NCI-H2081 (cell line): Measurements from ENCODE around the gene DUSP11.
A peak's percentile ranks its signal among the peaks of the same experiment; 100 is the strongest.
"Not testable (repeated sequence)": the region's sequence is repeated elsewhere in the genome, so short reads cannot be mapped to it uniquely, and the experiment has no call there.

Experiments used
- DNase-seq, 2 experiments: peaks; one replicate each; lab custom pipeline; 2025; lab: John Stamatoyannopoulos, UW

The DUSP11 gene

DNA sequence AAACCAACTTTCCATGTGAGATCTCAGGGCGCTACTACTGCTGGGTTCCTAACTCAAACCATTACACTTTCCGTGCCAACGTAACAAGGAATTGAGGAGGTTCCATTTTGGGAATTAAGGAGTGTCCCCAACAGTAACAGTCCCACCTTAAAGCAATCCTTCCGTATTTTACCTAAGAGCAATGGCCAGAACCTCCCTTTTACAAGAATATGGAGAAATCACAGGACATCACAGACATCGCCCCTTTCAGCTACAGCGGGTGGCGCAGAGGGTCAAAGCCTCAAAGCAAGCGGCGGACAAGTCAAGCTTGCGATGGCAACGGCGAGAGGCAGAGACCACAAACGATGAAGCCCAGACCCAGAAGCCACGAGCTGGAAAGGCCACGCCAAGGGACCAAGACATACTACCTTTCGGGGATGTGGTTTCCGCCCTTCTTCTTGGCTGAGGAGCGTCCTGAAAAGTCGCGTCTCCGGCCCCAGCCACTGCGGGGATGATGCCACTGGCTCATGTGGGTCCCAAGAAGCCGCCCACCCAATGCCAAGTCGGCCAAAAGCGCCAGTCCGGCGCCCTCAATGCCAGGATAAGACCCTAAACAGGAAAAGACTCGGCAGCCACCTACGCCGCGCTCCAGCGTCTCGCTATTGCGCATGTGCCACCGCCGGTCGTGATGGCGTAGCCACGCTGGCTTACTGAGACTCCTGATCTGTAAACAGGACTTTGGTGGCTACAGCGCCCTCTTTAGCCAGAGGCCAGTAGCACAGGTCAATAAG, at the start of gene DUSP11:
DUSP11 (minus strand) TSS at position 637 of the 770 bp plus-strand sequence; CDS start at position 508, 129 bp downstream.
- peak; percentile 94 to 96 for DNase-seq

DNA sequence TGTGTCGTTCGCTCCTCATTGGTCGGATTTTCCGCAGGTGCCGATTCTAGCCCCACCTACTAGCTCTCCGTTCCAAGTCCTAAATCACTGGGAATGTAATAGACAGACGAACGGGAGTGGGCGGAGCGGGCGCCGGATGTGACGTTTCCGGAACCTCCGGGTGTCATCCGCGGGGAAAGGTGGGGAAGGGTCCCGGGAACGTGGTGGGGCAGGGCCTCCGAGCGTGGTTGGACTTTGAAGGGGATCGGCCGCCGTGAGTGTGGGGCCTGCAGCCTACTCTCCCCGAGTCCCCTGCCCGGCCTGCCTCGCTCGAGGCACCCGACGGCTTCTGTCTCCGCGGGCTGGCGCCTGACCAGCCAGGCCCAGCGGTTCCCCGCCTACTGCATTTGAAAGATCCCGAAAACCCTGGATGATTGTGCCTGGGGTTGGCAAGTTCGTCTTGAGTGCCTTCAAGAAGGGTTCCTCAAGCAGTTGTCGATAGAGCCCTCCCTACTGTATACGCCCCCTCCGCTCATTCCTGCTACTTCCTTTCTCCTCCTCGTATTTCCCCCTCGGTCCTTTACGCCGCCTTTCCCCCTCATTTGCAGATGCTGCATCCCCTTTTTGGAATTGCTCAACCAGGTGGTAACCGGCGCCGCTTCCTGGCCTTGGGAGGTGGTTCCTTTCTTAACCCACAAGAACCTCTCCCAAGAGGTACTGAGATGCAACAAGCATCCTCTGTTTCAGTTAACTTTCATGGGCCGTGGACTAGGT, 49.1 kb upstream of the DUSP11 start, which contains the start of gene STAMBP:
STAMBP (plus strand) TSS at position 144 of the 753 bp plus-strand sequence. CDS start 1,896 bp downstream, outside the sequence.
- peak; percentile 96 to 98 for DNase-seq

DNA sequence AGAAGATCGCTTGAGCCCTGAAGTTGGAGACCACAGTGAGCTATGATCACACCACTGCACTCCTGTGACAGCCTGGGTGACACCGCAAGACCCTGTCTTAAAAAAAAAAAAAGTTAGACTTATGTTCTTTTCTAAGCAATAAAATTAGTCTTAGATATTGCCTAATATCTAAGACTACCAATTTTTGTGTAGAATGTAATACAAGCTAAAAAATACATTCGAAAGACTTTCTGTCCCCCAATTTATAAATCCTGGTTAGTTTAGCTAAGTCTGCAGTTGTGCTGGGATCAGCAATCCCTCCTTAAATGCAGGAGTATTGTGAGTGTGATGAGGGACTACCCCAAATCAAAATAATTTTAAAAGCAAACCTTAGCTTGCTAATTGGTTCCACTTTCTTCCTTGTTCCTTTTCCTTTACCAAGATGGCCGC, 48.5 kb upstream of the DUSP11 start:
- DNase-seq, result no peak

DNA sequence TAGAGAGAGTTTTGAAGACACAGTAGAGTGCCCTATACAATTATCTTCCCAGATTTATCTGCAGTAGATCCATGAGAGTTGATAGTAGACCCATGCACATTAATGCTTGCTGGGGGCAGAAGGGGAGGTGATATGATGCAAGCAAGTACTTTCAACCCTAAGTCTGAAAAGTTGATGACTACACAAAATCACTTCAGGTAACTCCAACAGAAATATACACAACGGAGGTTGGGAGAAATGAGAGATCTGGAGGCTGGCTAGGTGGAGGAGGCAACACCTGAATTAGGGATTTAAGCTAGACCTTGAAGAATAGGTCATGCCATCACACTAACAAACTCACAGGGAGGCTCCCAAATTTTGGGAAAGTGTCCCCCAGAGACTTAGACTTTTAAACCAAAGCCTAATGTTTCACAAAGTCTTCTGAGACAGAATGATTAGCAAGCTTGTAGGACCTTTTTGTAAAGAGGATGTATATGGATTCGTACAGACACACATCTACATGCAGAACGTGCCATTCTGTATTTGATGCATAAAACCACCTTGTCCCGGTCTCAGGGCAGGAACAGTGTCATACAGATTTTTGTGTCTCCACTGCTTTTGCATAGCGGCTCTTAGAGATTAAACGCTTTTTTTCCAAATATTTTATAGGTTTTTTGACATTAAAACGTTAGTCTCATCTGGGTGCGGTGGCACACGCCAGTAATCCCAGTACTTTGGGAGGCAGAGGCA, 47.9 kb upstream of the DUSP11 start:
- no peak for DNase-seq

DNA sequence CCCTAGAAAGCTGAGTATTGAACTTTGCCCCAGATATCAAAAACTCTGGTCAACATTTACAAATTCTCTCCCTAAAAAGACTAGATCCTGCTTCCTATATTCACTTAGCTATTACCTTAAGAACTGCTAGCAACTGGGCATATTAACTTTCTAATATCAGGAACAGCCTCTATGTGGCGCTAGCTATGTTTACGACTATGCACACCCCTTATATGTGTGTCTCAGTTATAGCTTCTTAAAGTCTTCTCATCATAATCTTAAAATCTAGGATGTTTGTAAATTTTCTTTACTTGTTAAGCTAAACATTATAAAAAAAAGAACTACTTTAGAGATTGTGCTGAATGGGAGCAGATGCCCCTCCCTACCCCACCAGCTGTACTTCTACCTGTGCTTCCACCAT, 47.1 kb upstream of the DUSP11 start:
- peak in 1 of 2 experiments; percentile 36 for DNase-seq

DNA sequence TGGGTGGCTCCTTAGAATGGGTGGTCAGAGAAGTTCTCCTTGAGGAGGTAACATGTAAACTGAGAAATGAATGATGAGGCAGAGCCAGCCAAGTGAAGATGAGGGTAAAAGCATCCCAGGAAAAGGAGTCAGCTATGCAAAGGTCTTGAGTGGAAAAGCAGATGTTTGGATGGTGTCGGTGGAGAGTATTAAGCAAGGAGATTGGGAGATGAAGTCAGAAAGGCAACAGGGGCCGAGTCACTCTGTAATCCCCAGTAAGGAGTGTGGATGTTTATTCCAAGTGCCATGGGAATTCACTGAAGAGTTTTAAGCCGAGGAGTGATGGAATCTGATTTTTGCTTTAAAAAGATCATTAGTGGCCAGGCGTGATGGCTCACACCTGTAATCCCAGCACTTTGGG, 45.5 kb upstream of the DUSP11 start:
- DNase-seq, result no peak

DNA sequence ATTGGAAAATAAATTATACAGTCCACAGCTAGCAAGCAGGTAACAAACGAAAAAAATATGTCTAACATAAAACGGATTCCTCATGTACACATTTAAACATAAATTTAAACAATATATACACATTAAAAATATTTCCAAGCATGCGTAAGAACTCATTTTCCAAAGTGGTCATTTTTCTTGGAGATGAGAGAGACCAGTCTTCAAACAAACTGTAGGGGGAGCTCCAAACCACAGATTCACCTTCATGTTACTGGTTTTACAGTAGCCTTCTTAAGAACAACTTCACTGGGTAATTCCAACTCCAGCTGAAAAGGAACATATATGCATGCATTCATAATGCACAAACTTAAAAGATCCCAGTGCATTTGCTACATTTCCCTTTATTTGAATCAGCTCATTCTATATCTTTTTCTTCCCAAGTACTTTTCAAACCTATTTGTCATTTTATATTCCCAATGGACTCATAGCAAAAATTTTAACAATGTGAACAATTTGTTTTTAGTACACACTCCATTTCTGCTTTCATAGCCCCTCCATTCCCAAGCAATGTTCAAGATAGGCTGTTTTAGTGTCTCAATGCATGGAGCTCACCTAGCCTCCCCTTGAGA, 44.1 kb upstream of the DUSP11 start:
- DNase-seq, result peak; percentile 68 to 74

DNA sequence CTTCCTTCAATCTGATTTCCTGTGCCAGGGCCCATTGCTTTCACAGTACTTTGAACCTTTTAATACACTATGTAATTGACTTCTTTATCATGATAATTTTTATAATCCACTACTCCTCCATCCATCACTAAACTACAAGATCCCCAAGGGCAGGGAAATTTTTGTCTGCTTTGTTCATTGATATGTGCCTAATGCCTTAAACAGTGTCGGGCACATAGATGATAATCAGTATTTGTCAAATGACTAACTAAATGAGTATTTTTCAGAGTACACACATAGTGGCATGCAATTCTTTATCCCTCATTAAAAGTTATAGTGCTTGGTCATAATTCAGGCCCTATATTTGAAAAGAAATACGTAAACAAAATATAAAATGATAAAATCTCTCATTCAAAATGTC, 43.5 kb upstream of the DUSP11 start:
- no peak for DNase-seq

DNA sequence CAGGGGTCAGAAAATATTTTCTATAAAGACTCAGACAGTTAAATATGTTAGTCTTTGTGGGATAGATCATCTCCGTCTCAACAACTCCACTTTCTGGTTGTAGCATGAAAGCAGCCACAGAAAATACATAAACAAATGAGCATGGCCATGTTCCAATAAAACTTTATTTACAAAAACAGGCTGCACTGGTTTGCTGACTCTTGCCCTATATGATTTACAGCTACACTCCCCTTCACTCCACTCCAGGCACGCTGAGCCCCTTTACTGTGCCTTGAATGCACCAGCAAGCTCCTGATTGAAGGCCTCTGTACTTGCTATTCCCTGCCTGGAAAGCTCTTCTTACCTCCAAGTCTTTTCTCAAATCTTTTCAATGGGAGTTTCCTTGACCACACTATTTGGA, 43.1 kb upstream of the DUSP11 start:
- DNase-seq, result no peak

DNA sequence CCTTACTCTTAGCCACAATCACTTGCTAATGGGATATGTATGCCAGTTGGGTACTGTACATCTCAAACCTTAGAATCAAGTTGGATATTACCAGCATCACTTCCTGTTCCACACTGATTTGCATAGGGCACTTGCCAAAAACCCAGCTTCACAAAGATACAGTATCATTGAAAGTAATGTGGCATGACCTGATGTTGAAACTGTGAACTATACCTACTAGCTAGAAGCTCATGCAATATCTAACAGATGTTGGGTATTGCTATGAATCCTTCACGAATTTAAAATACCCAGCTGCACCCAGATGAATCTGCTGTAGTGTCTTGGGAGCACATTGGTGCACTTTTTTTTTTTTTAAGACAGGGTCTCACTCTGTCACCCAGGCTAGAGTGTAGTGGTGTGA, 42.4 kb upstream of the DUSP11 start:
- no peak for DNase-seq

DNA sequence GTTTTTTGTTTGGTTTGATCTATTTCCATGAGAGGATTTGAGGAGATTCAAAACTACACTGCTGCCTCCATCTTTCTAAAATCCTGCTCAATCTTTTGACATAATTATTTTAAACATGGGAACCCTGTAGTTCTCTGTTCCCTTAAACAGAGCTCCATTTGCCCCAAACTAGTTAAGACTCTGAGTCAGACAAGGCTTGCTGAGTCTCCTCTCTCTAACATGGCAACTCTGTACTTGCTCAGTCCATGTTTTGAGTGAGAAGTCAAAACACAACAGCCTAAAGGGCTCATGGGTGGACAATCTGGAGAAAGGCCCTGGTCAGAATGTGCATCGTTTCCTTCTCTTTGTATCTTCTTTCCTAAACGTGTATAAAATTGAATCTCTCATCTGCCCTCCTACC, 41.8 kb upstream of the DUSP11 start:
- no peak for DNase-seq

DNA sequence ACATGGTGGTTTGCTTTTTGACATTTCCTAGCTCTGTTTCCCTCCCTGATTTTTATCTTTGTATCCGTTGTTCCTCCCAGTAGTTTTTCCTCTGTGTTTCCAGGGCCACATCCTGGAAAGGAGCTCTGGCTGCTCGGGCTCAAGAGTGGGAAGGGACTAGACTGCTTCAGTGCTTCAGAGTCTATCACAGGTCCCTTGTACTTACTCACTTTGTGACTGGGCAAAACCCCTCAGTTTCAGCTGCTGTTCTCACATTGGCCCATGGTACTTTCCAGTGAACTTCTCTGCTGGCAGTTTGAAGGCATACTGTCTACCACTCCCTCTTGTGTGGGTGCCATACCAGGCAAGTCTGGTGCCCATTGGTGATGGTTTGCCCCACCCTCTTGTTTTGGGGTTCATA, 41.3 kb upstream of the DUSP11 start:
- DNase-seq, result no peak

DNA sequence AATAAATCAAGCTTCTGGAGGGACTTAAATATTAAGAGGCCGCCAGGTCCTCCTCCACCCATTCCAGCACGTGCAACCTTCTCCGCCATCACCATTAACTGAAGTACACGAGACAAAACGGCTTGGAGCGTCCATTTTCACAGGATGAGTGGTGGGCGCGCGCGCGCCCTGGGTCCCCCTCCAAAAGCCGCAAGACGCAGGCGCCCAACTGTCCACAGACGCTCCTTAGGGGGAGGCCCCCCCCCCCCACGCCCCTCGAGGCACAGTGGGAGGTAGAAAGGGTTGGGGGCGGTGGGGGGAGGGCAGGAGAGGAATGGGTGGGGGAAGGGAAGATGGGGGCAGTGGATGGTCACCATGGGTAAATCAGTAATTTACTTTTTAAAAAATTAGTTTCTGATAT, 38.4 kb upstream of the DUSP11 start:
- DNase-seq, result no peak

DNA sequence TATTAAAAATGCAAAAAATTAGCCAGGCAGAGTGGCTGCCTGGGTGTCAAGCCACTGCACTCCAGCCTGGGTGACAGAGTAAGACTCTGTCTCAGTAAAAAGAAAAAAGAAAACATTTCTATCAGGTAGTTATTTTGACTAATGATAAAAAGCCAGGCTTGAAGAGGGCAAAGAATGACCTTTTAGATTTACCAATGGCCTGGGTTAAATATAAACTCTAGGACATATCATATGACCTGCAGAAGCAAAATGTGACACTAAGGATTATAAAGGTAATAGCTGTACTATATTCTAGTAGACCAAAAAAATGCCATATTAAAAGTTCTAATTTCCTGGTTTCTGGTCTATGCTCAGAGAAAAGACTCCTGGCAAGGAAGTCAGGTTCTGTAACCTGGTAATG, 32.7 kb upstream of the DUSP11 start:
- no peak for DNase-seq

DNA sequence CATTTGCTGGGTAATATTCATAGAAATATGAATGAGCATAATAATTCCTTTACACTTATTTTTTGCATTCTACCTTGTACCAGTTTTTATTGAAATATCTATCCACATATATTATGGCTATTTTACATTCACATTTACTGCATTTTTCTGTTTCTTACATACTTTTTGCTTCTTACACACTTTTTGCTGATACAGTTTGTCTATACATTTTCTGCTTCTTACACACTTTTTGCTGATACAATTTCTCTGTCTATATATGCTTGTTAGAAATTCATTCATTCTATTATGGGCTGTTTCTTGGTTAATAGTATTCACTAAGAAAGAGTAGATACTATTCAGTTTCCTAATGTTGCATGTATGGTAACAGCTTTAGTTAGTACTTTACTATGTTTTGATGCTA, 32.0 kb upstream of the DUSP11 start:
- DNase-seq, result no peak

DNA sequence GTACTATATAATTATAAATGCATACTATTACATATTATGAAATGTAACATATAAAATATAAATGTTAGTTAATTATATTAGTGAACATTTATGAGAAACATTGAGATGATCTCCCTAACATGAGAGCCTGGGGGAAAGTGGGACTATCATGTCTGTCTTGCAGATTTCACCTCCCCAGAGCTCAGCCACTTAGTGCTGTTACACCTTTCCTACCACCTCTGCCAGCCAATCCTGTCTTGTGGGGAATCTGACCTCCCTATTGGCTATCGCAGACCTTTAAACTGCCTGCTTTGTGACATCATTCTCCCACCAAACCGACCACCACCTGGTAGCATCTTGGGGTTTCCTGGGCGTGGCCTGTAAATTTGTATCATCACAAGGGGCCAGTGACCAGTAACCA, 4.0 kb upstream of the DUSP11 start, which contains the start of gene C2orf78:
C2orf78 (plus strand) TSS at position 301 of the 400 bp plus-strand sequence. CDS start 127 bp downstream, outside the sequence.
- DNase-seq, result not testable (repeated sequence)

DNA sequence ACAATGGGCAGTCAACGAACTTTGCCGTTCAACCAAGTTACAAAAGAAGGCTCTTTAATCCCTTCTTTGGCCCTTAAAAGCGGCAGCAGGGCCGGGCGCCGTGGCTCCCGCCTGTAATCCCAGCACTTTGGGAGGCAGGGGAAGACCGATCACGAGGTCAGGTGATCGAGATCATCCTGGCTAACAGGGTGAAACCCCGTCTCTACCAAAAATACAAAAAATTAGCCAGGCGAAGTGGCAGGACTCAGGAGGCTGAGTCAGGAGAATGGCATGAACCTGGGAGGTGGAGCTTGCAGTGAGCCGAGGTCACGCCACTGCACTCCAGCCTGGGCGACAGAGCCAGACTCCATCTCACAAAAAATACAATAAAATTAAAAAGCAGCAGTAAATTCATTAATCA, 3.5 kb upstream of the DUSP11 start:
- DNase-seq, result not testable (repeated sequence)

DNA sequence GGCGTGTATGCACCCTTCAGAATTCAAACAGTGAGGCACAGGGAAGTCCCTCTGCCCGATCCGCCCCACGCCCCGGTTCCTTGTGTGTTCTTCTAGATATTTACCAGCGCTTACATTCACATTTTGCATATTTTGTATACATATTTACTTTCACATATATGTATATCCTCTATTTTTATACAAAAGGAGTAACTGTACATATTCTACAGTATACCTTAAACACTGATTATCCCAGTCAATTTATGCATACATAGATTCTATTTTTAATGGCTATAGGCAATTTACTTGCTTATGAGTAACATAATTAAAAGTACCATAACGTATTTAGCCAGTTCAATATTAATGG, 307 bp upstream of the DUSP11 start:
- DNase-seq, result no peak

DNA sequence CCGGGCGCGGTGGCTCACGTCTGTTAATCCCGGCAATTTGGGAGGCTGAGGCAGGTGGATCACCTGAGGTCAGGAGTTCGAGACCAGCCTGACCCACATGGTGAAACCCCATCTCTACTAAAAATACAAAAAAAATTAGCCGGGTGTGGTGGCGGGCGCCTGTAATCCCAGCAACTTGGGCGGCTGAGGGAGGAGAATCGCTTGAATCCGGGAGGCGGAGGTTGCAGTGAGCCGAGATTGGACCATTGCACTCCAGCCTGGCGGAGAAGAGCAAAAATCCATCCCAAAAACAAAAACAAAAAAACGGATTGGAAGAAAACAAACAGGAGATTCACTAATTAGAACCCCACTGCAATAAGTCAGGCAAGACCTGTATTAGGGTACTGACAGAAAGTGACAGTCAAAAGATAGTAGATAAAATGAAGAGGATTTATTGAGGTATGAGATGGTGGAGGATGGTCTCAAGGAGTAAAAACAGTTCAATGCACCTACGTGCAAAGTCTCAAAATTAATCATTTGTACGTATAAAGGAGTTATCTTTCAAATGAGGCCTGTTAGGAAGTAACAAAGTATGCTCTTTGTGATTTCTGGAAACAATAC, 936 bp downstream of the DUSP11 start:
- not testable (repeated sequence) for DNase-seq

DNA sequence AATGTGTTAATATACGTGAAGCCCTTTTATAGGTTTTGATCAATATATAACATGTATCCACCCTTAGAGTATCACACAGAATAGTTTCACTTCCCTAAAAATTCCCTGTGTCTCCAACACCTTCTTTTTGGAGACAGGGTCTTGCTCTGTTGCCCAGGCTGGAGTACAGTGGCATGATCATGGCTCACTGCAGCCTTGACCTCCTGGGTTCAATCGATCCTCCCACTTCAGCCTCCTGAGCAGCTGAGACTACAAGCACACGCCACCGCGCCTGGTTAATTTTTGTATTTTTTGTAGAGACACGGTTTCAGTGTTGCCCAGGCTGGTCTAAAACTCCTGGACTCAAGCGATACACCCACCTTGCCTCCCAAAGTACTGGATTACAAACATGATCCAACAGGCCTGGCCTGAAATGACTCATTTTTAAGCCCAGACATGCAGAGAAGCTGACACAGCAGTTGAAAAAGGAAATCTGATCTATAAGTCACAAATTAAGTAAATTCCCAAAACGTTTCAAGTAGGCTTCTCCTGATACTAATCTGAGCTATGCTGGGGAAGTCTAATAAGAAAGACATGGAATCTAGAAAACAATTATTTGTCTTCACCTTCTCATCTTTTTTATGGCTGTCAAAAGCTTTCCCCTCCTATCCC, 2.9 kb downstream of the DUSP11 start:
- no peak for DNase-seq

DNA sequence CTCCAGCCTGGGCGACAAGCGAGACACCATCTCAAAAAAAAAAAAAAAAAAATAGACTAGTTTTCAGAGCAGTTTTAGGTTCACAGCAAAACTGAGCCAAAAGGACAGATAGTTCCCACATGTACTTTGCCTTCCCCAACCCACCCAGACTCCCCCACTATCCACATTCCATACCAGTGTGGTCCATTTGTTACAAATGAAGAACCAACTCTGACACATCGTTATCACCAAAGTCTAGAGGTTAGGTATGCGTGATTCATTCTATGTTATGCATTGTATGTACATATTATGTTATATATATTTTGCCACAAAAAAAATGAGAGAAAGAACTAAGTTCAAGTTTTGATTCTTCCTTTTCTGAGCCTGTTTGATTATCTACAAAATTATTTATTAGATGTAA, 3.5 kb downstream of the DUSP11 start:
- DNase-seq, result no peak
